Measurements from ENCODE around the gene FBXL15.

Gene FBXL15

GRCh38 chr10:102411341-102412255, 9.0 kb upstream of the FBXL15 start:
- no peak for DNase-seq

- DNase-seq, result no peak
Observed at GRCh38 chr10:102412293-102412692, 8.3 kb upstream of the FBXL15 start.

DNA sequence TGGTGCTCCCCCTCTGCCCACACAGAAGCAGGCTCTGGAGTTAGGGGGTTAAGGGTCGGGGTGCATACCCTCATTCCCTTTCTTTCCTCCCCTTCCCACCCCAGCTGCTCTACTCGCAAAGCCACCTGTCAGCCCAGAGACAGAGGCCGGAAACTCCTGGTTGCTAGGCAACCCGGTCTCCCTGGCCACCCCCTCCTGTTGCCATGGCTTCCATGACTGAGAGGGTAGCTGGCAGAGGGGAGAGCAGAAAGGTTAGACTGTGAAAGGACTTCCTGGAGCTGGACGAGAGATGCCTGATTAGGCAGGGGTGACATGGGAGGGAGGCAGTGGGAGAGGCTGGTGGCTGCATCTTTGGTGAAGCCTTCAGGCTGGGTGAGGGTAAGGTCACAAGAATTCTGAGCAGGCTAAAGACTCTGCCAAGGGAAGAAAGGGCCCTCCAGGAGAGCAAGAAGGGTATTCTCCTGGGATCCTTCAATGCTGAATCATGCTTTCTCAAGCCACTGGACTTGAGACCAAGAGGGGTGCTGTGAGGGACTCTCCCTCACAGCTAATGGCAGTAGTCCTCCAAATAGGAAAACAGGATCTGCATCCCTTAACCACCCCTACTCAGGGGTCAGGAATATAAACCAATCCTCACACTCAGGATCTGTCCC, 7.5 kb upstream of the FBXL15 start:
- no peak for DNase-seq

DNA sequence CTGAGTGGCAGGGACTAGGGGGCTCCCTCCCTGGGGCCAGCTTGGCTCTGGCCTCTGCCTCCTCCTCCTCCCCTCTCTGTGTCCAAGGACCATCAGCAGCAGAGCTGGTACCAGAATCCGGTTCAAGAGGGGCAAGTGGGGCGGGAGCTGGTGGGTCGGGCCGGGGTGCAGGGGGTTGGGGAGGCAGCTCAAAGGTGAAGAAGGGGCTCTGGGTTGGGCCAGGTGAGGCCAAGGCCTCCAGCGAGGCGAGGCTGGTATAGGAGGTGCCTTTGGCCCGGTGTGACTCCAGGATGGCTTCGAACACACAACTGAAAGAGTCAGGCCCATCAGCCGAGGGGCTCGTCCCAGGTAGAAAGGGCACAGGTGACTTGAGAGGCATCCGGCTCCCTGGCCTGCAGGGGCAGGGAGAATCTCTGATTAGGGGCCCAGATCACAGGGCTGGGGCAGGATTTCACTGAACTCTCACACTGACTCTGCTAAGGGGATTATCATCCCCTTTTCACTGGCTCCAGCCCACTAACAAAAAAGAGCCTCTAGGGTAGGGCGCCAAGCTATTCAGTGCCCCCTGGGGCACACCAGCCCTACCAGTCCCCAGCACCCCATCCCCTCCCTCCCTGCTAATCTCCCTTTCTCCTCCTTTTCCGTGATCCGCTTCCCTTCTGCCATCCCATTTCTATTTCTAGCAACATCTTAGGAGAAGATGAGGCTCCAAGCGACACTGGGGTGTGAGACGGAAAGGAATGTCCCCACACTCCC, 6.7 kb upstream of the FBXL15 start:
- DNase-seq, result no peak

- no peak for DNase-seq
Observed at GRCh38 chr10:102414749-102415148, 5.9 kb upstream of the FBXL15 start.

GRCh38 chr10:102416283-102416682, 4.4 kb upstream of the FBXL15 start:
- no peak for DNase-seq

- no peak for DNase-seq
Observed at GRCh38 chr10:102416695-102417094, 3.9 kb upstream of the FBXL15 start.

GRCh38 chr10:102418622-102419268, 1.9 kb upstream of the FBXL15 start, which contains the start of gene PSD:
TSS of gene PSD (minus strand) at chr10:102418785. CDS start at chr10:102417038, 1,747 bp downstream.
- no peak for DNase-seq

DNA sequence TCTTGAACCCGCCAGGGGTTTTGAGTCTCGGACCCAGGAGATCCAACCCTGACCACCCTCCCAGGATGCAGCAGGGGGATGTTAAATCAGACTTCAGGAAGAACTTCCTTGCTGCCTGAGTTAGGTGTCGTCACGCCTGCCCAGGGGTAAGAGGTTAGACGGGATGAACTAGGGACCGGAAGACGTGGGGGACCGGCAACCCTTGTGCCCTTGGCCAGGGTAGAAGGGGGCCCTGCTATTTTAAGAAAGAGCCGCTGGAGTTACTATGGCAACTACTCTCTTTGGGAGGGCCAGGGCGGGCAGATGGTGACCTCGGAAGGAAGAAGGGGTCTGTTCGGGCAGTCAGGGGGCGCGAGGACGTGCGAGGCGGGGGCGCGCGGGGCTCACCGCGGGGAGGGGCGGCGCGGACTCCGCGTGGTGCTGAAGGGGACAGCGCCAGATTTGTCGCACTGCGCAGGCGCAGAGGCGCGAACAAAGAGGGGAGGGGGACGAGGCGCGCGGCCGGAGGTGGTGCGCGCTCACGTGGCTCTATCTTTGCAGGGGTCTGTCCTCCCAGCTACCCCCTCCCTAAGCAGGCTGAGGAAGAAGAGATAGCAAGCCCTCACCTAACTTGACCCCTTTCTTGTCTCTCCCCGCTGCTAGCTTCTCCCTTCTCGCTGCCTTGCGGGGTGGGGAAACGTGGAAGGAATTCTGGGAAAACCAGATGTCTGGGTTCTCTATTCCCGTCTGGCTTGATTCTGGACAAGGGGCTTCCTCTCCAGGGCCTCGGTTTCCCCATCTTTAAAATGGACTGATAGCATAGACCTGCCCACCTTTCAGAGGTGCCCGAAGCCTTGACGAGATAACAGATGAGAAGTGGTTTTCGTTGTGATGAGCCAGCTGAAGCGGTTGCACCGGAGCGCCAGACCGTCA, 1.1 kb upstream of the FBXL15 start:
- peak in 1 of 2 experiments; percentile 4 for DNase-seq

DNA sequence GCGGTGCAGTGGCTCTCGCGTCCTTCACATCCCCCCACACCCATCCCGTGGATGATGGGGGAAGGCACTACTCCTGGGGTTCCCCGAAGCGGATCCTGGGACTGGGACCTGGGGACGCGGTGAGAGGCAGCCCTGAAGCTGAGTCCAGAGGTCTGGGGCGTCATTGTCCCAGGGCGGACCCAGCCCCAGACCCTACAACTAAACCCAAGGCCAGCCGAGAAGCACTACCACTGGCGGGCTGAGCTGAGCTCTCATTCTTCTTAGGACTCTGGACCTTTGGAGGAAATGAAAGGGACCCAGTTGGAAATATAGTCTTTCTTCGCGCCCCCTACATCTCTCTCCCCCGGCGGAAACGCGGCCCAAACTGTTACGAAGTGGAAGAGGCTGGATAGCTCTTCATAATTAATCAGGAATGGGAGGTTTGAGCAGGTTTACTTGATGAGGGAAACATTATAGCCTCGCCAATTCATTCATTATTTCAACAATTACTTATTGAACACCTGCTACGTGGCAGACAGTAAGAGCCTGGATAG, 389 bp upstream of the FBXL15 start:
- DNase-seq, result no peak

DNA sequence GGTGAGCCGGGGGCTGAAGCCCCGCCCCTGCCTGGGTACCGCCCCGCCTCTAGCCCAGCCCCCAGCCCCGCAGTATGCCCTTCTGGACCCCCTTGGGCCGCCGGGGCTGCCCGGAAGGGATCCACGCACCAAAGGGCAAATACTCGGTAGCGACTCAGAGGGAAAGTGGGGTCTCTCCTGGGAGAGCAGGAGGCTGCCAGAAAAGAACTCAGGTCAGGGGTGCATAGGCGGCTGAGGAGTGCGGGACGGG, 796 bp downstream of the FBXL15 start:
- no peak for DNase-seq

DNA sequence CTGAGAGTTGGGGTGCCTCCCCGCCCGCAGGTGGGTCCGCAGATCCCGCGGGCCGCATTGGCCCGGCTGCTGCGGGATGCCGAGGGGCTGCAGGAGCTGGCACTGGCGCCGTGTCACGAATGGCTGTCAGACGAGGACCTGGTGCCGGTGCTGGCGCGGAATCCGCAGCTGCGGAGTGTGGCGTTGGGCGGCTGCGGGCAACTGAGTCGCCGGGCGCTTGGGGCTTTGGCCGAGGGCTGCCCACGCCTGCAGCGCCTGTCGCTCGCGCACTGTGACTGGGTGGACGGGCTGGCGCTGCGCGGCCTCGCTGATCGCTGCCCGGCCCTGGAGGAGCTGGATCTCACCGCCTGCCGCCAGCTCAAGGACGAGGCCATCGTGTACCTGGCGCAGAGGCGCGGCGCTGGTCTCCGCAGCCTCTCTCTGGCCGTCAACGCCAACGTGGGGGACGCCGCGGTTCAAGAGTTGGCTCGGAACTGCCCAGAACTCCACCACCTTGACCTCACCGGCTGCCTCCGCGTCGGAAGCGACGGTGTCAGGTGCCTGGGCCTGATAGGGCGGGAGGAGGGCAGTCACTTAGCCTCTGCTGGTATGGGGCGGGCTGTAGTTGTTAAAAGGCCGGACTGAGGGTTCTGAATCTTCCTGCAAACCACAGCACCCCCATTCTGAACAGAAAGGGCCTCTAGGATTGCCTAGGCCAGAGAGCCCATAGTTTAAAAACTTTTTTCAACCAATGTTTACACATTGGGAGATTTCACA, 1.3 kb downstream of the FBXL15 start:
- no peak for DNase-seq

DNA sequence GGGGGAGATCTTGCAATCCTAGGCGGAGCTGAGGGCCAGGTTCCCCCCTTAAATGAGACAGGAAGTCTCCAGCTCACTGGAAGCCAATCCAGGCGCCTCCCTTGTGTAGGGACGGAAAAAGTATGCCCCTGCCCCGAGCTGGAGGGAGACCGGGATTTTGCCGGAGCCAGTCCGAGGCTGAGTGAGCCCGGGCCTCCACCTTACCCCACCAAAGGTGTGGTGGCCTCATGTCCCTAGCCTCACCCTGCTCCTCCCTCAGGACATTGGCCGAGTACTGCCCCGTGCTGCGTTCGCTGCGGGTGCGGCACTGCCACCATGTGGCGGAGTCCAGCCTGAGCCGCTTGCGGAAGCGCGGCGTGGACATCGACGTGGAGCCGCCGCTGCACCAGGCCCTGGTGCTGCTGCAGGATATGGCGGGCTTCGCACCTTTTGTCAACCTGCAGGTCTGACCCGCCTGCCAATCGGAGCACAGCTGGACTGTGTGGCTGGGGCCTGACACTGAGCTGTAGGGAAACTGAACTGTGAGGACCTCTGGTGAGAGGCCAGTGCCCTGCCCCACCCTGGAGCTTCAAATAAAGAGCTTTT, 2.0 kb downstream of the FBXL15 start:
- DNase-seq, result no peak

DNA sequence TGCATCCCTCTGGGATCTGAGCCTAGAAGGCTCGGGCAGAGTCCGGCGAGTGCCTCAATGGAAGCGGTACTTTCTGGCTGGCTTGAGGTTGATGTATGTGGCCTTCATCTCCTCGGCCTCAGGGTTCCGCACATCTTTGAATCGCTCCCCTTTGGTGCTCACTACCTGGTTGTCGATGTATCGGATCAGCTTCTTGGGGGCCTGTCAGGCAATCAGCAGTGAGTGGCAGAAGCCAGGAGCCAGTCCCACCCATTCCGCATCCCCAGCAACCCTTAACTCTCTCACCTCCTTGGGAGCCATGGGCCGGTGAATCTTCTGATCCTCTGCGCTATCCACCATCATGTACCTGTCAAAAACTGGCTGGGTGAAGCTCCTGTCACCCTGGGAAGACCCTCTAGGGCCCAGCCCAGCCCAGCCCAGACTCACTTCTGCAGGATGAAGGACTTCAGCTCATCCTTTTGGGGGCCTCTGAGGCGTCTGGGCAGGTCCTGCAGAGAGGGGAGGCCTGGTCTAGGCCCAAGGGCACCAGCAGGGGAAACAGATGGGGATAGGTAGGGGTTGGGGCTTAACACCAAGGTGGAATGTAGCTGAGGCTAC, 2.8 kb downstream of the FBXL15 start:
- DNase-seq, result no peak

DNA sequence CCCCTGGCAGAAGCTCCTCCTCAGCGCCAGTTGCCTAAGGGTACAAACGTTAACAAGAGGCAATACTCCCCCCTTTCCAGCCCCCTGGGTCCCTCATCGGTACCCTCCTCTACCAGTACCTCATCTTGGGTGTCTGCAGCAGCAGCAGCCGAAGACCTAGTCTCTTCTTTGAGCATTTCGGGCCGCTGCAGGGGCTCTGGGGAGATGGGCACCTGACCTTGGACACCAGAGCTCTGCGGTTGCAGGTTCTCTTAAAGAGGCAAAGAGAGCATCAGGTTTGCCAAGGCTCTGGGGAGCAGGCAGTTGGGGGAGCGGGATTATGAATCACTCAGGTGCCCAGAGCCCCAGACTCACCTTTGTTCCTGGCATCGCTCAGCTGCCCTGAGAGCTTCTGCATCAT, 3.5 kb downstream of the FBXL15 start:
- DNase-seq, result no peak

DNA sequence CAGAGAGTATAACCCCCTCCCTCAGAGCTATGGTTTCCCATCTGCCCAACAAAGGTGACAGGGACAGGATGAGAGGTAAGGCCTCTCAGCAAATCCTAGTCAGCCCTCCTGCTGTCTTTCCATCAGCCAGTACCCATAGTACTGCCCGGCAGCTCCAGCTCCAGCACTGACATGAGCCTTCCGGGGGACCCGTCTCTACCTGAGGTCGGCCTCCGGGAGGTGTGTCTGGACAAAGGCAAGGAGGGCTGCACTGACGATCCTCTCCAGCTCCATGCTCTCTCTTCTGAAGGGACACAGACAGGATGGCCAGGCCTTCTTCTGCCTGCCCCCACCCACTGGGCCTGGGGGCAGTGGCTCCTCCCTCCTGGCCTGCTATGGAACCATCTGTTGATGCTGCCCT, 4.3 kb downstream of the FBXL15 start:
- no peak for DNase-seq

DNA sequence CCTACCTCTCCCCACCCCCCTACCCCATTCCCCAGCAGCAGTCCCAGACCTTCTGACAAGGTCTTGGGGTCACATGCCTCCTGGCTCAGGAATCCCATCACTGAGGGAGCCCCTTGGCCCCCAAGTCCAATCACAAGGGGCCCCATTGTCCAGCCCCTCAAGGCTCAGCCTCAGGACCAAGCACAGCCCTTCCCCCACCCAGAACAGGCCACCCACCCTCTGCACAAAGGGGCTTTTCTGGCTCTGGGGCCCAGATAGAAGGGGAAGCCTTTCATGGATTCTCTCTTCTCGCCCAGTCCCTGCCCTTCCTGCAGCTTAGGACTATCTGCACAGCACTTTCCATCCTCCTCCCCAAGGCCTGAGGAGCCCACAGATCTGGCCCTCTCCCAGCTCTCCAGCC, 4.8 kb downstream of the FBXL15 start:
- DNase-seq, result no peak

- DNase-seq, result no peak
Observed at GRCh38 chr10:102426803-102427287, 6.2 kb downstream of the FBXL15 start.

DNA sequence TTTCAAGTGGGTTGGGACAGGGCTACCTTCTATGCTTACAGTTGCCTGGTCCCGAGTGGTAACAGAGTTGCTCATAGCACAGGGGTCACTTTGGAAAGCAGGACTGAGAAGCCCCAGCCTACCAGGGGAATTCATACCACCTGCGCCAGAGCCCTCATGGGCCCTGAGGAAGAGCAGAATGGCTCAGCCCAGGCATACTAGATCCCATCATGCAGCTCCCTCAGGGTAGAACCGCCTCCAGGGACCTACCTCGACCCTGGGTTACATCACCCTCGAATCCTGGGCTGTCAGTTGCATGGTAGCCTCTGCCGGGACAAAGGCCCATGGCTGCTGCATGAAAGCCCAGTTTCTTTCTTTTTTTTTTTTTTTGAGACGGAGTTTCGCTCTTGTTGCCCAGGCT, 8.8 kb downstream of the FBXL15 start:
- DNase-seq, result no peak

GRCh38 chr10:102431452-102432124, 11.0 kb downstream of the FBXL15 start:
- DNase-seq, result no peak

Data from AML-193 (cell line).